Gastroesophageal sphincter (tissue), 3 donors: ENCODE measurements around the gene ZSCAN21.

ENCODE experiments used
- CTCF ChIP-seq, 4 experiments: fragments of 200-600 bp in 2 of 4; fragments of 450-650 bp in 2 of 4; sonication (generic) in 1 of 4; IDR thresholded peaks; one replicate each; pipeline ENCODE4 v1.5.1; 2017 to 2019; ENCODE audit warnings: antibody characterized with exemption in 4 of 4, mild to moderate bottlenecking in 2 of 4, moderate library complexity in 2 of 4
- EP300 ChIP-seq: sonication (generic); formaldehyde crosslinking; IDR thresholded peaks from one replicate; pipeline ENCODE4 v1.6.1; 2017; ENCODE audit warnings: antibody characterized with exemption, mild to moderate bottlenecking
- POLR2A ChIP-seq, 2 donors: fragments of 450-650 bp; IDR thresholded peaks; one replicate each; pipeline ENCODE4 v1.6.1; 2017; ENCODE audit warnings: antibody characterized with exemption in 2 of 2, mild to moderate bottlenecking in 2 of 2, moderate library complexity in 1 of 2
- POLR2AphosphoS5 ChIP-seq: sonication (generic); formaldehyde crosslinking; IDR thresholded peaks from one replicate; pipeline ENCODE4 v1.6.1; 2017; ENCODE audit warnings: antibody characterized with exemption

GRCh38 chr7:100029596-100029995 is 20.0 kb upstream of the ZSCAN21 start:
- TF ChIP-seq CTCF (IDR thresholded peaks at IDR 0.05) (no peak), POLR2AphosphoS5 (no peak), POLR2A (IDR thresholded peaks at IDR 0.05) (no peak), EP300 (no peak)
